Panc1 (cell line): ENCODE results near the gene LDLRAD4.
A peak's percentile ranks its signal among the peaks of the same experiment; 100 is the strongest.

Experiments used
- POLR2AphosphoS5 ChIP-seq: IDR thresholded peaks from 2 replicates; pipeline ENCODE4 v1.6.1; 2012; ENCODE audit warnings: mild to moderate bottlenecking, low read depth, low read length, moderate library complexity
- TF ChIP-seq, protein P1 (sequence below): fragments of 450-650 bp; IDR thresholded peaks from 2 replicates; pipeline ENCODE4 v1.5.1; 2017; ENCODE audit warnings: mild to moderate bottlenecking

GRCh38 chr18:13216711-13217465 is 1.7 kb upstream of the LDLRAD4 start:
- TF ChIP-seq POLR2AphosphoS5 = no peak
- TF ChIP-seq, protein P1, sequence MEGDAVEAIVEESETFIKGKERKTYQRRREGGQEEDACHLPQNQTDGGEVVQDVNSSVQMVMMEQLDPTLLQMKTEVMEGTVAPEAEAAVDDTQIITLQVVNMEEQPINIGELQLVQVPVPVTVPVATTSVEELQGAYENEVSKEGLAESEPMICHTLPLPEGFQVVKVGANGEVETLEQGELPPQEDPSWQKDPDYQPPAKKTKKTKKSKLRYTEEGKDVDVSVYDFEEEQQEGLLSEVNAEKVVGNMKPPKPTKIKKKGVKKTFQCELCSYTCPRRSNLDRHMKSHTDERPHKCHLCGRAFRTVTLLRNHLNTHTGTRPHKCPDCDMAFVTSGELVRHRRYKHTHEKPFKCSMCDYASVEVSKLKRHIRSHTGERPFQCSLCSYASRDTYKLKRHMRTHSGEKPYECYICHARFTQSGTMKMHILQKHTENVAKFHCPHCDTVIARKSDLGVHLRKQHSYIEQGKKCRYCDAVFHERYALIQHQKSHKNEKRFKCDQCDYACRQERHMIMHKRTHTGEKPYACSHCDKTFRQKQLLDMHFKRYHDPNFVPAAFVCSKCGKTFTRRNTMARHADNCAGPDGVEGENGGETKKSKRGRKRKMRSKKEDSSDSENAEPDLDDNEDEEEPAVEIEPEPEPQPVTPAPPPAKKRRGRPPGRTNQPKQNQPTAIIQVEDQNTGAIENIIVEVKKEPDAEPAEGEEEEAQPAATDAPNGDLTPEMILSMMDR = peak; percentile 63
